Activated CD8-positive, alpha-beta memory T cell treated with anti-CD3 and anti-CD28 coated beads for 1 hour (primary cell): ENCODE results near the gene CCDC88C.
A peak's percentile ranks its signal among the peaks of the same experiment; 100 is the strongest.
"Not testable (repeated sequence)": the region's sequence is repeated elsewhere in the genome, so short reads cannot be mapped to it uniquely, and the experiment has no call there.

Experiments
- DNase-seq, 2 donors: peaks; one replicate each; pipeline ENCODE4 v3.0.0-alpha.2; 2020; ENCODE audit warnings: low read depth in 1 of 2; ENCODE audit errors: extremely low read depth in 1 of 2

Gene CCDC88C

GRCh38 chr14:91255026-91255695, 162.5 kb downstream of the CCDC88C start:
- DNase-seq: no peak

- DNase-seq: no peak
Observed at GRCh38 chr14:91254461-91254860, 163.2 kb downstream of the CCDC88C start.

GRCh38 chr14:91253795-91254323, 163.8 kb downstream of the CCDC88C start:
- no peak for DNase-seq

- DNase-seq: no peak
Observed at GRCh38 chr14:91252871-91253794, 164.5 kb downstream of the CCDC88C start.

GRCh38 chr14:91250912-91251311, 166.7 kb downstream of the CCDC88C start:
- DNase-seq: no peak

GRCh38 chr14:91249841-91250616, 167.6 kb downstream of the CCDC88C start:
- DNase-seq: no peak

- peak in 1 of 2 donors; percentile 37 for DNase-seq
Observed at GRCh38 chr14:91246051-91246852, 171.4 kb downstream of the CCDC88C start.

DNA sequence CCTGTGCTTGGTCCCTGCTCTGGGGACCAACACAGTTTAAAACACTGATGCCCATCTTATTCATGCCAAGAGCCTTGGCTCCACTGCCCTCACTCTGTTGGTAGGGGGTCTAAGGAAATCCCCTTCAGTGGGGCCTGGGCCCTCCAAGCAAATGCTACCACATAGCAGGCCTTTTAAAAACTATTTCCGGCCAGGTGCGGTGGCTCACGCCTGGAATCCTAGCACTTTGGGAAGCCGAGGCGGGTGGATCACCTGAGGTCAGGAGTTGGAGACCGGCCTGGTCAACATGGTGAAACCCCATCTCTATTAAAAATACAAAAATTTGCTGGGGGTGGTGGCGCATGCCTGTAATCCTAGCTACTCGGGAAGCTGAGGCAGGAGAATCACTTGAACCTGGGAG, 172.0 kb downstream of the CCDC88C start:
- DNase-seq: not testable (repeated sequence)

- peak in 1 of 2 donors; percentile 39 for DNase-seq
Observed at GRCh38 chr14:91245029-91245428, 172.6 kb downstream of the CCDC88C start.

DNA sequence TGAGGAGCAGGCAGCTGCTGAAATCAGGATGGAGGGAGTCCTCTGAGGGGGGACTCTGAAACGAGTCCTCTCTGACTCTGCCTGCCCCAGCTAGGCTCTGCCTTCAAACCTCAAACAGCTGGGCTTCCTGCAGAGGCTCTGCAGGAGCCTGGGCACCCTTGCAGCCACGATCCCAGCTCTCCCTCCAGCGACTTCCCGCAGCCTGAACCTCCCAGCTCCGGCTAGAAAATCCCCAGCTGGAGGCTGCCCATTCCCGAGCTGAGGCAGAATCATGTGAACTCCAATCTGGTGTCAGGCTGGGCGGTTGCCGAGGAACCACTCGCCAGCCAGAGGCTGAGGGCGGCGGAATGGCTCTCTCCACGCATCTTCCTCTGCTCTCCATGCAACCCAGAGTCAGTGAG, 173.1 kb downstream of the CCDC88C start, which contains the start of gene GPR68:
TSS of gene GPR68 (minus strand) at position 204 of the 401 bp plus-strand sequence. CDS start 9,654 bp downstream, outside the sequence.
- DNase-seq: no peak

GRCh38 chr14:91243074-91243471, 174.5 kb downstream of the CCDC88C start:
- no peak for DNase-seq

DNA sequence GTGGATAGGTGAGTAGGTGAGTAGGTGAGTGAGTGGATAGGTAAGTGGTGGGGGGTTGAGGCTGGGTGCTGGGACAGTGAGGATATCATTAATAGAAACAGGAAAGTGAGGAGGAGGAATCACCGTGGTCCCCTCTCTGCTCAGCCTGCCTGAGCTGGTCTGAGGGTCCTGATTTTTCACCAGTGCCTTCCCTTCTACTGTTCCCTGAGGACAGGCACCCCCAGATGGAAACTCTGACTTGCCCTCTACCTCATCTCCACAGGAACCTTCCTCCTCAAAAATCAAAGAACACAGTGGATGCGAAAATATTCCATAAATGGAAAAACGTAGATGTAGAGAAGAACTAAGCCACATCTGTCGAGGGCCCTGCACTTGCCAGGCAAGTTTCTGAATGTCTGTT, 175.0 kb downstream of the CCDC88C start:
- no peak for DNase-seq

DNA sequence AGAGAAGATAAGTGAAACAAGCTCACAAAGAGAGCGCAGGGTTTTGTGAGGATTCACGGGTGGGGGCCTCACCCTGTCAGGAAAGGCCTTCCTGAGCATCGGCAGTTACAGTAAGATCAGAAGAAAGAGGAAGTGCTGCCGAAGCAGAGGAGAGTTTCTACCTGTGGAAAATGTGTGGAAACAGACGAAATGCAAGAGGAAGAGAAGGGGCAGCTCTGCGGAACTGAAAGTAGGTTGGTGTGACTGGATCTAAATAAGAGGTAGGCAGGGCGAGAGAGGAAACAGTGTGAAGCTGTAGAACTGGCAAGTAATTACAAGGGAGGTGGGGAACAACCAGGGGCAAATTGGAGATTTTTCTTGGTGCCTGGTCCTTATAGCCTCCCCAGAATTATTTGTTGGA, 175.8 kb downstream of the CCDC88C start:
- no peak for DNase-seq

DNA sequence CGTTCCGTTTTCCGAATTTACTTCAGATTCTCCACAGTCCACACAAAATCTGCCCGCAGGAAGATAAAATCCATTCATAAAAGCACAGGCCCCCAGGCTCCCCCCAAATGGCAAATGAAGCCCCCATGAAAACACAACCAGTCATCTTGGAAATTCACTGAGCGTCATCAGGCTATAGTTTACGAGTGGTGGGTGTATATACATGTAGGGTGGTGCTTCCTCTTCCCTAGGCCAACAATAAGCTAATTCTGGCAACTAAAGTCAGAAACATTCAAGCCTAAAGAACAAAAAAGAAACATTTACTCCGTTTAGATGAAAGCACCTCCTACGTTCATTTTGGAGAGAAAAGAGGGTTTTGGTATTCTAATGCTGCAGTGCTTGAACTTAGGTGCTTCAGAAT, 179.0 kb downstream of the CCDC88C start:
- DNase-seq: no peak

DNA sequence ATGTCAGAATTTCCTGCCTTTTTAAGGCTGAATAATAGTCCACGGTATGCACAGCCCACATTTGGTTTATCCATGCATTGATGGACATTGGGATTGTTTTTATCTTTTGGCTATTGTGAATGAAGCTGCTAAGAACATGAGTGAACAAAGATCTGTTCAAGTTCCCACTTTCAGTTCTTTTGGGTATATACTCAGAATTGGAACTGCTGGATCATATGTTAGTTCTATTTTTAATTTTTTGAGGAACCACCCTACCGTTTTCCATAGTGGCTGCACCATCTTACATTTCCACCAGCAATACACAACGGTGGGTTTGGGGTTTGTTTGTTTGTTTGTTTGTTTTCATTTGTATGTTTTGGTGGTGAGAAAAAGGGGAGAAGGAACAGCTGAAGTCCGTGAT, 179.5 kb downstream of the CCDC88C start:
- DNase-seq: no peak

DNA sequence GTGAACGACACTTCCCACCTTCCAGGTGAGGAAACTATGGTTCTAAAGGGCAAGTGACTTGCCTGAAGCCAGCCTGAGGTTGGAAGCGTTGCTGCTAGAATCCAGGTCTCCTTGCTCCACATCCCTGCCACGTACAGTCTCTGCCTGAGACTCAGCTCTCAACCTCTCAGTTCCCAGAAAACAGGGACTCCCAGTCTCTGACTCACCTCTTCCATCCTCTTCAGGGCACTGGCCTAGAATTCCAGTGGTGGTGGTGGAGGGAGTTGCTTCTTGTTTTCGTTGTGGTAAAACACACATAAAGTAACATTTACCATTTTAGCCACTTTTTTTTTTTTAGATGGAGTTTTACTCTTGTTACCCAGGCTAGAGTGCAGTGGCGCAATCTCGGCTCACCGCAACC, 180.4 kb downstream of the CCDC88C start:
- no peak for DNase-seq

DNA sequence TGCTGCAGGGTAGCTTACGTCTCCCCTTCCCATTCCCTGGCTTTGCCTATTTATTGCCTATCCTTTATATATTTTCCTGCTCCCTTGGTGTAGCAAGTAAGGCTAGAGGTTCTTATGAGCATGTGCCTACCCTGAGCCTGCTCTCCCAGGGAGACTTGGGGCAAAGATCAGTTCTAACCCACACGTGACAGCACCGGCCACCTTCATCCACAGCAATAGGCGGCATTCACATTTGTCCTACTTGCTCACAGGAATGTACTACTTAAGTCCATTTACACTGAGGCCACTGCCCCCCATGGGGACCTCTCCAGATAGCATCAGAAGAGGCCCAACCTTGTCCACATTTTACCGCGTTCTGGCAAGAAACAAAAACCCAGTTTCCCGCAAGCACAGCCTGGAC, 181.8 kb downstream of the CCDC88C start:
- DNase-seq: no peak

DNA sequence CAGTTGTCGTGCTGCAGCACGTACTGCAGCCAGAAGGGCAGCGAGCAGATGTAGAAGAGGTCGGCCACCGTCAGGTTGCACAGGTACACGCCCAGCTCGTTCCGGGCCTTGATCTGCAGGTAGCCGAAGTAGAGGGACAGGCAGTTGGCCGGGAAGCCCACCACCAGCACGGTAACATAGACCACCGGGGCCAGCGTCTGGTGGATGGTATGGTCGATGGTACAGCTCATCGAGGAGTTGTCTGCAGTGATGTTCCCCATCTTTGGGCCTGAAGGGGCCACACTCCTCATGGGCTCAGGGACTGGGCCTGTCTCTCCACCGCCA, 182.9 kb downstream of the CCDC88C start:
- DNase-seq: no peak

DNA sequence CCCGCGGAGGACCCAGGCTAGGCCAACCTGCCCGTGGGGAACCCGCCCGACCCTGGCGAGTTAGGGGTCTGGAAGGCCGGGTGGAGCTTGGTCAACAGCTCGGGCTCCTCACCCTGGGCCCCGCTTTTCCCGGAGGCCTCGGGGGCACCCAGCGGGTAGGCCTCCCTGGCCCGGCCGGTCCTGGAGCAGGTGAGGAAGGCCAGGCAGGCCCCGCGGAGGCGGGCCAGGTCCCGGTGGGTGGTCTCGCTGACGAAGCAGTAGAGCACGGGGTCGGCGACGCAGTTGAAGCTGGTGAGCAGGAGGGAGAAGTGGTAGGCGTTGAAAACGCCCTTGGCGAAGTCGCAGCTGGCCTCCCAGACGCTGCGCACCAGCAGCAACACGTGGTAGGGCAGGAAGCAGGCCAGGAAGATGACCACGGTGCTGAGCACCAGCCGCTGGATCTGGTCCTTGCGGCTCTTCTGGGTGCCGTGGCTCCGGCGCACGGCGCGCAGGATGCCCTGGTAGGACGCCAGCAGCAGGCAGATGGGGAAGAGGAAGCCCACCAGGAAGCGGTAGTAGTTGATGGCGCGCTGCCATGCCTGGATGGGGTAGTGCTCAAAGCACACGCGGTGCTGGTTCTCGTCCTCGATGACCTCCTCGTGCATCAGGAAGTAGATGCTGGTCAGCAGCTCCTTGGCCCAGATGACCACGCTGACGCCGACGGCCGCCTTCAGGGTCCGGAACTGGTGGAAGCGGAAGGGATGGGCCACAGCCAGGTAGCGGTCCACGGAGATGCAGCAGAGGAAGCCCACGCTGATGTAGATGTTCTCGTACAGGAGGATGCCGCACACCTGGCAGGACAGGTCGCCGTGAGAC, 183.5 kb downstream of the CCDC88C start:
- DNase-seq: no peak
